Measurements from ENCODE around the gene SH3GLB2.

SH3GLB2 gene

DNA sequence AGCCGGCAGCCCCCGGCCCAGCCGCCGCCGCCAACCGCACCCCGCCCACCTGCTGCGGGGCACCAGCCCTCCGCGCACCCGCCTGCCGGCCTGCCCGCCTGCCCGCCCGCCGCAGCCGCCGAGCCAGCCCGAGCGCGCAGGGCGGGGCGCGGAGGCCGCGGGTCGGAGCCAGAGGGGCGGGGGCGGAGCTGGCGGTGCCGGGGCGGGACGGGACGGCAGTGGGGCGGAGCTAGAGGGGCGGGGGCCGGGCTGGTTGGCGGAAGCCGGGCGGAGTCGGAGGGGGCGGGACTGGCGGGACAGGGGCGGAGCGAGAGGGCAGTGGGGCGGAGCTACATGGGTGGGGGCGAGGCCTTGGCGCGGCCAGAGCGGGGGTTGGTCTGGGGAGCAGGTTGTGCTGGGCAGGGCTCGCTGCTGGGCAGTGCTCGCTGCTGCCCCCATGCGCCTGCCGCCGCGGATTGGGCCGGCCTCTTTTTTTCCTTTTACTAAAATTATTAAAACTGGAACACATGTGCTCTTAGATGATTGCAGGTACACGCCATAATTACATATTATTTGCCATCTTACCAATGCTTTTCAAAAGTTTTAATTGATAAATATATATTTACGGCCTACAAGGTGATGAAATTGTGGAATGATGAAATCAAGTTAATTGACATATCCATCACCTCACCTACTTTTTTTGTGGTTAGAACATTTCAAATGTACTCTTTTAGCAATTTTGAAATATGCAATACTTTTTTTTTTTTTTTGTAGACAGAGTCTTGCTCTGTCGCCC lies at the start of gene SH3GLB2:
SH3GLB2 (minus strand) TSS at position 140 of the 775 bp plus-strand sequence. CDS start 177 bp downstream, outside the sequence.
- no peaks in the 10 kb centered on the region for H3K27me3 ChIP-seq (ENCODE audit: control insufficient read depth, insufficient read depth, low read length)
- H3K4me1 ChIP-seq (ENCODE audit: control insufficient read depth, insufficient read depth, low read length), result peaks cover 11% of the 10 kb centered on the region
- peak within 1 kb of the TSS; percentile 84 for H3K4me3 ChIP-seq (ENCODE audit: low read depth, low read length)
- no peaks in the 10 kb centered on the region for H3K9me3 ChIP-seq (ENCODE audit: control insufficient read depth, insufficient read depth, low read length)
- H3K36me3 ChIP-seq (ENCODE audit: control insufficient read depth, insufficient read depth, low read length), result no peaks in the 10 kb centered on the region
- peak within 1 kb of the TSS; percentile 21 for H3K27ac ChIP-seq (ENCODE audit: low read depth, low read length)
- H3K9ac ChIP-seq (ENCODE audit: low read depth, low read length), result peak within 1 kb of the TSS; percentile 77; the same call in 1 of the 2 replicates

DNA sequence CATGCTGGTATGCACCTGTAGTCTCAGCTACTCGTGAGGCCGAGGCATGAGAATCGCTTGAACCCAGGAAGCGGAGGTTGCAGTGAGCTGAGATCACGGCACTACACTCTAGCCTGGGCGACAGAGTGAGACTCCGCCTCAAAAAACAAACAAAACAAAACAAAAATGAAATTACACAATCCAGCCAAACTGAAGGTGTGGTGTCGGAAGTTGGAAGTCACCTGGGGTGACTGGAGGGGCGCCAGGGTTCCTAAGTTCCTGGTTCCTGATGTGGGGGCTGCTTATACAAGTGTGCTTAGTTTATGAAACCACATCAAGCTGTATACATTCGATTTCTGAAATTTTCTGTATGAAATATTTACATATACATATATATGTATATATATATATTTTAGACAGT lies 49.1 kb upstream of the SH3GLB2 start:
- H3K9me3 ChIP-seq (ENCODE audit: control insufficient read depth, insufficient read depth, low read length), result no peaks in the 10 kb centered on the region
- H3K27me3 ChIP-seq (ENCODE audit: control insufficient read depth, insufficient read depth, low read length), result no peaks in the 10 kb centered on the region
- H3K4me1 ChIP-seq (ENCODE audit: control insufficient read depth, insufficient read depth, low read length), result peaks cover 4% of the 10 kb centered on the region
- no peaks in the 10 kb centered on the region for H3K36me3 ChIP-seq (ENCODE audit: control insufficient read depth, insufficient read depth, low read length)
- H3K9ac ChIP-seq (ENCODE audit: low read depth, low read length), result no peak overlapping the region
- no peak overlapping the region for H3K27ac ChIP-seq (ENCODE audit: low read depth, low read length)
- no peak overlapping the region for H3K4me3 ChIP-seq (ENCODE audit: low read depth, low read length)

DNA sequence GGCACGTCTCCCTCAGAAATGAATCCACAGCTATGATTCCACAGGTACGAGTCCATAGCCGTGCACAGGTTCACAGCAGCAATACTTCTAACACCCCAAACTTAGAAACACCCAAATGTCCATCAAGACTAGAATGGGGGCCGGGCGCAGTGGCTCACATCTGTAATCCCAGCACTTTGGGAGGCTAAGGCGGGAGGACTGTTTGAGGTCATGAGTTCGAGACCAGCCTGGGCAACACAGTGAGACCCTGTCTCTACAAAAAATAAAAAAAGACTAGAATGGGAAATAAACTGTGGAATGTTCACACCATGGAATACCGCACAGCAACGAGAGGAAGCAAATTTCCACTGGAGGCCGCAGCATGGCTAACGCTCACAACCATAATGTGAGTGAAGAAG lies 48.5 kb upstream of the SH3GLB2 start:
- H3K9ac ChIP-seq (ENCODE audit: low read depth, low read length), result no peak overlapping the region
- H3K4me3 ChIP-seq (ENCODE audit: low read depth, low read length), result no peak overlapping the region
- no peaks in the 10 kb centered on the region for H3K9me3 ChIP-seq (ENCODE audit: control insufficient read depth, insufficient read depth, low read length)
- H3K36me3 ChIP-seq (ENCODE audit: control insufficient read depth, insufficient read depth, low read length), result no peaks in the 10 kb centered on the region
- H3K27ac ChIP-seq (ENCODE audit: low read depth, low read length), result no peak overlapping the region
- peaks cover 10% of the 10 kb centered on the region for H3K4me1 ChIP-seq (ENCODE audit: control insufficient read depth, insufficient read depth, low read length)
- H3K27me3 ChIP-seq (ENCODE audit: control insufficient read depth, insufficient read depth, low read length), result no peaks in the 10 kb centered on the region

DNA sequence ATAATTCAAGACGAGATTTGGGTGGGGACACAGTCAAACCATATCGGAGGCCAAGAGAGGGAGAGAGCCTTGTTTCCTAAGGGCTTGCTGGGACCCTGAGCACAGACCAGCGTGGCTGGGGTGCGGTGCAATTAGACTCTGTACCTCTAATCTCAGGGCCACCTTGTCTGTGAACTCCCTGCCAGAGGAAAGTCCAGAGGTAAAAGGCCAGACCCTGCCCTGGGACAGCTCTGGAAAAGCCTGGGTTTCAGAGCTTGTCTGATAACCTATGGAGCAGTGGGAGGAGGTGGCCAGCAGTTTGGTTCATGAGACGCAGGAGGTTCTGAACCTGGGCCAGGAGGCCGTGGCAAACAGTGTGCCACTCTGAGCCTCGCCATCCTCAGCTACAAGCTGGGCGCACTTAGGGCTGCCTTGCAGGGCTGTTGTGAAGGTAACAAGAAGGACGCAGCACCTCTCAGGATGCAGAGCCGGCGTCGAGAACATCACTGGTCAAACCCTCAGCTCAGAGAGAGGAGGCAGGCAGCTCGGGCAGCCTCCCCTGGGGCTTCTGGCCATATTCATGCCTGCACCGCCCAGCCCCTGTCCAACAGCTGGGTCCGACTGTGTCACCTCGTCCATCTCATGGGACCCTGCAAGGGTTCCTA lies 48.0 kb upstream of the SH3GLB2 start:
- Histone ChIP-seq H3K9me3 (ENCODE audit: control insufficient read depth, insufficient read depth, low read length) (no peaks in the 10 kb centered on the region), H3K36me3 (ENCODE audit: control insufficient read depth, insufficient read depth, low read length) (no peaks in the 10 kb centered on the region), H3K9ac (ENCODE audit: low read depth, low read length) (no peak overlapping the region), H3K27me3 (ENCODE audit: control insufficient read depth, insufficient read depth, low read length) (no peaks in the 10 kb centered on the region), H3K4me3 (ENCODE audit: low read depth, low read length) (no peak overlapping the region), H3K27ac (ENCODE audit: low read depth, low read length) (no peak overlapping the region), H3K4me1 (ENCODE audit: control insufficient read depth, insufficient read depth, low read length) (peaks cover 15% of the 10 kb centered on the region)

DNA sequence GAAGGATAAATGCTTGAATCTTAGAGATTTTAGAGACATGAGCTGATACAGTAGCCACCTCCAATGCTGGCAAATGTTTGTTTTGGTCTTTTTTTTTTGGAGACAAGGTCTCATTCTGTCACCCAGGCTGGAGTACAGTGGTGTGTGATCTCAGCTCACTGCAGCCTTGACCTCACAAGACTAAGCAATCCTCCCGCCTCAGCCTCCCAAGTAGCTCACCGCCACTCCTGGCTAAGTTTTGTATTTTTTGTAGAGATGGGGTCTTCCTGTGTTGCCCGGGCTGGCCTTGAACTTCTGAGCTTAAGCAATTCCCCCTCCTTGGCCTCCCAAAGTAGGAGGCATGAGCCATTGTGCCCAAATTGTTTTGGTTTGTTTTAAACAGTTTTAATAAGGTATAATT lies 46.0 kb upstream of the SH3GLB2 start:
- Histone ChIP-seq H3K4me3 (ENCODE audit: low read depth, low read length) (no peak overlapping the region), H3K36me3 (ENCODE audit: control insufficient read depth, insufficient read depth, low read length) (peaks cover 5% of the 10 kb centered on the region; the same call in 1 of the 2 replicates), H3K4me1 (ENCODE audit: control insufficient read depth, insufficient read depth, low read length) (peaks cover 19% of the 10 kb centered on the region), H3K9me3 (ENCODE audit: control insufficient read depth, insufficient read depth, low read length) (no peaks in the 10 kb centered on the region), H3K27ac (ENCODE audit: low read depth, low read length) (no peak overlapping the region), H3K27me3 (ENCODE audit: control insufficient read depth, insufficient read depth, low read length) (no peaks in the 10 kb centered on the region), H3K9ac (ENCODE audit: low read depth, low read length) (no peak overlapping the region)

DNA sequence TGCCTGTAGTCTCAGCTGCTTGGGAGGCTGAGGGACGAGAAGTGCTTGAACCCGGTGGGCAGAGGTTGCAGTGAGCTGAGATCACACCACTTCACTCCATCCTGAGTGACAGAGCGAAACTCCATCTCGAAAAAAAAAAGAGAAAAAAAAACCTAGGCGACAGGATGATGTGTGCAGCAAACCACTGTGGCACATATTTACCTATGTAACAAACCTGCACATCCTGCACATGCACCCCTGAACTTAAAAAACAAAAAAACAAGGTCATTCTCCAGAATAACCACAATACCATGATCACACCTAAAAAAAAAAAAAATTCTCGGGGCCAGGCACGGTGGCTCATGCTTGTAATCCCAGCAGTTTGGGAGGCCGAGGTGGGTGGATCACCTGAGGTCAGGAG lies 45.3 kb upstream of the SH3GLB2 start:
- no peak overlapping the region for H3K27ac ChIP-seq (ENCODE audit: low read depth, low read length)
- peaks cover 19% of the 10 kb centered on the region for H3K4me1 ChIP-seq (ENCODE audit: control insufficient read depth, insufficient read depth, low read length)
- H3K27me3 ChIP-seq (ENCODE audit: control insufficient read depth, insufficient read depth, low read length), result no peaks in the 10 kb centered on the region
- H3K9me3 ChIP-seq (ENCODE audit: control insufficient read depth, insufficient read depth, low read length), result no peaks in the 10 kb centered on the region
- H3K9ac ChIP-seq (ENCODE audit: low read depth, low read length), result no peak overlapping the region
- H3K36me3 ChIP-seq (ENCODE audit: control insufficient read depth, insufficient read depth, low read length), result peaks cover 12% of the 10 kb centered on the region
- no peak overlapping the region for H3K4me3 ChIP-seq (ENCODE audit: low read depth, low read length)

DNA sequence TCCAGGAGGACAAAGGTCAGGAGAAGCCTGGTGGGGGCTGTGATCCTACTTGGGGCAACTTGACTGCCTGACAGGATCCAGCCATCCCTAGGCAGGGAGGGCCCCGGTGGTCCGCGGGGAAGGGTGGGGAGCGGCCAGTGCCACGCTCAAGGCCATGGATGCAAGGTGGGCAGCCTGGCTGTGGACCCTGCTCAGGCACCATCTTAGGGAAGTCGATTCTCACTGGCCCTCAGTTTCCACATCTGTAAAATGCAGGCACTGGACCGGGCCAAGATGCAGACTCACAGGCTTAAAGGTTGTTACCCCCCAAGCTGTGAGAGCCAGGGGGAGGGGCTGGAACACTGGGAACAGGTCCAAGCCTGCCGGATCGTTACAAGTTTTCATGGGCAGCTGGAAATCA lies 44.0 kb upstream of the SH3GLB2 start:
- H3K4me3 ChIP-seq (ENCODE audit: low read depth, low read length), result peak overlapping the region; percentile 41
- peak overlapping the region; percentile 78 for H3K27ac ChIP-seq (ENCODE audit: low read depth, low read length)
- H3K9ac ChIP-seq (ENCODE audit: low read depth, low read length), result no peak overlapping the region
- no peaks in the 10 kb centered on the region for H3K9me3 ChIP-seq (ENCODE audit: control insufficient read depth, insufficient read depth, low read length)
- H3K4me1 ChIP-seq (ENCODE audit: control insufficient read depth, insufficient read depth, low read length), result peaks cover 19% of the 10 kb centered on the region
- peaks cover 25% of the 10 kb centered on the region for H3K36me3 ChIP-seq (ENCODE audit: control insufficient read depth, insufficient read depth, low read length)
- no peaks in the 10 kb centered on the region for H3K27me3 ChIP-seq (ENCODE audit: control insufficient read depth, insufficient read depth, low read length)

DNA sequence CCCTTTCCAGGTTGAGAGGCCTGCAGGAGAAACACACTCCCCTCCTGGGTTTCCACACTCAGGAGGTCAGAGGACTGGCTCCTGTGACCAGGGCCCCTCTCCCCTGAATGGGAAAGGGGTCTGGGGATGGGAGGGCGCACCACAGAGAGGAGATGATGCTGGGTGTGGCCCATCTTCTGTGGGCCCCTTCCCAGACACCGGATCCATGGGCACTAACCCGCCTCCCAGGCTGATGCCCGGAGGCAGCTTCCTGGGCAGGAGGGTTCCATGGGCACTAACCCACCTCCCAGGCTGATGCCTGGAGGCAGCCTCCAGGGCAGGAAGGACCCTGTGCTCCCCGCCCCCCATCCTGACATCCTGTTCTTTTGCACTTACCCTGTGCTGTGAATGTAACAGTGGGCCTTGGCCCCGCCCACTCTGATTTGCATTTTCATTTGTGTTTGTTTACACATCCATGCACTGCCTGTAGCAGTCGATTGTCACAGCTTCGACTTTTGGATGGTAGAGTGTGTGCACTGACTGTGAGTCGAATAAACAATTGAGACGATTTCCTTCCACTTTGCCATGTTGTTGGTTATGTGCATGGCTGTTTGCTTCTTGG lies 43.5 kb upstream of the SH3GLB2 start:
- Histone ChIP-seq H3K4me3 (ENCODE audit: low read depth, low read length) (peak overlapping the region; percentile 41), H3K9me3 (ENCODE audit: control insufficient read depth, insufficient read depth, low read length) (no peaks in the 10 kb centered on the region), H3K9ac (ENCODE audit: low read depth, low read length) (0 out of 2 replicates have a peak overlapping the region, but pooled peaks have one; percentile 12), H3K4me1 (ENCODE audit: control insufficient read depth, insufficient read depth, low read length) (peaks cover 19% of the 10 kb centered on the region), H3K27ac (ENCODE audit: low read depth, low read length) (peak overlapping the region; percentile 78), H3K27me3 (ENCODE audit: control insufficient read depth, insufficient read depth, low read length) (no peaks in the 10 kb centered on the region), H3K36me3 (ENCODE audit: control insufficient read depth, insufficient read depth, low read length) (peaks cover 27% of the 10 kb centered on the region)

DNA sequence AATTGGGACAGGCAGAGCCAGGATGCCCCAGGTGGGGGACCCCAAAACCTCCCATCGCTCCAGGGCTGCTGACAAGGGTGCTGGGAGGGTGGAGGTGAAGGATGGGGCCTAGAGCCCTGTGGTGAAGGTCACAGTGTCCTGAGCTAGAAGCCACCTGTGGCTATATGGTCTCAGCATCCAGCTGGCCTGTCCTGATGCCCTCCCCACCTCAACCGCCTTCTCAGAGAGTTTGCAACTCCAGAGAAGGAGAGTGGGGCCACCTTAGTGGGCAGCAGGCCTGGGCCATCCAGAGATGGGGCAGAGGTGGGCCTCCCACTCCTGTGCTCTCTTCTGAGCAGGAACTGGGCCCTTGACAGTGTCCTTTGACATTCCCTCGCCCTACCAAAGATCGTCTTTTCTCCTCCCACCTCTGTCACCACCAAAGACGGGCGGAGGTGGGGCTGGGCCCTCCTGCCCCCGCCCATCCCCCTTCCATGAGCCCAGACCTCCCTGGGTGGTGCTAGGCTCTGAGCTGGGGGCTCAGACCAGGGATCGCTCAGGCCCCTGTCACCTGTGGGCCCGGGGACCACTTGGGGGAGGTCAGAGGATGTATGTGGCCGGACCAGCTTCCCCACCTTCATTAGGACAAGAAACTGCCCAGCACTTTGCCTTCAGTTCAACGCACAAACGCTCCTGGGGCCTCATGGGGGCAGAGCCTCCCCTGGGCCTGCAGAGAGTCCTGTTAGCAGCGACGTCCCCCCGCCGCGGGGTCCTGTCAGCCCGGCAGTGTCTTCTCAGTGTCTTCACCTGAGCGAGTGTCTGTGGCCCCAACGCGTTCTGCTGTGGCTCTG lies 42.8 kb upstream of the SH3GLB2 start:
- Histone ChIP-seq H3K9ac (ENCODE audit: low read depth, low read length) (0 out of 2 replicates have a peak overlapping the region, but pooled peaks have one; percentile 12), H3K9me3 (ENCODE audit: control insufficient read depth, insufficient read depth, low read length) (no peaks in the 10 kb centered on the region), H3K4me1 (ENCODE audit: control insufficient read depth, insufficient read depth, low read length) (peaks cover 19% of the 10 kb centered on the region), H3K27me3 (ENCODE audit: control insufficient read depth, insufficient read depth, low read length) (no peaks in the 10 kb centered on the region), H3K27ac (ENCODE audit: low read depth, low read length) (peak overlapping the region; percentile 78), H3K36me3 (ENCODE audit: control insufficient read depth, insufficient read depth, low read length) (peaks cover 29% of the 10 kb centered on the region), H3K4me3 (ENCODE audit: low read depth, low read length) (no peak overlapping the region; the same call in 1 of the 2 replicates)

DNA sequence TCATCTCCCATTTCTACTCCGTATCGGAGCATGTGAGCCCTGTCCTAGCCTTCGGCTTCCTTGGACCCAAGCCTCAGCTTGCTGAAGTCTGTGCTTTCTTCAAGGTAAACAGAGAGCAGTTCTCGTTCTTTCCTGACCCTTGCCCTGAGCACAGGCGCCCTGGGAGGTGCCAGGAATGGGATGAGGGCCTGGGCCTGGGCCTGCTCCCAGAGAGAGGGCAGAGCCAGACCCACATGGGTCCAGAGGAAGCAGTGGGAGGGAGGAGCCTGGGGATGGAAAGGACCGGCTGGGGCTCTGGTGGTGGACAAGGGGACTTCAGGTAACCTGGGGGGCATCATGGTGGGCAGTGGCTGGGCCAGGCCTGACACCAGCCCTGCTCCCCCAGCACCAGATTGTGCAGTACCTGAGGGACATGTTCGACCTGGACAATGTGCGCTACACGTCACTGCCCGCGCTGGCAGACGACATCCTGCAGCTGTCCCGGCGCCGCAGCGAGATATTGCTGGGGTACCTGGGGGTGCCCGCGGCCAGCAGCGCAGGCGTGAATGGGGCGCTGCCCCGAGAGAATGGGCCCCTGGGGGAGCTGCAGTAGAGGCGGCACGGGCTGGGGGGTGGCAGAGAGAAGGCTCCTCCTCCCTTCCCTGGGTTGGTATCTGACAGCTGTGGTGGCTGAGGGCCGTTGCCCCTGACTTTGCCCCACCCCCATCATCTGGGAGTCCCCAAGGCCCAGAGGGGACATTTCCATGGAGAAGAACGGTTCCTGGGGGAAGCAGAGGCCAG lies 41.9 kb upstream of the SH3GLB2 start:
- no peaks in the 10 kb centered on the region for H3K9me3 ChIP-seq (ENCODE audit: control insufficient read depth, insufficient read depth, low read length)
- H3K4me1 ChIP-seq (ENCODE audit: control insufficient read depth, insufficient read depth, low read length), result peaks cover 19% of the 10 kb centered on the region
- H3K9ac ChIP-seq (ENCODE audit: low read depth, low read length), result no peak overlapping the region
- H3K27me3 ChIP-seq (ENCODE audit: control insufficient read depth, insufficient read depth, low read length), result no peaks in the 10 kb centered on the region
- H3K4me3 ChIP-seq (ENCODE audit: low read depth, low read length), result no peak overlapping the region
- H3K36me3 ChIP-seq (ENCODE audit: control insufficient read depth, insufficient read depth, low read length), result peaks cover 36% of the 10 kb centered on the region
- H3K27ac ChIP-seq (ENCODE audit: low read depth, low read length), result no peak overlapping the region
